Measurements from ENCODE around the gene TTC1. TPM values are rescaled to one million over a fixed set of nuclear protein-coding genes. Genes with fewer than 3 reads are reported as not detected.

Gene TTC1
- total RNA-seq, 6 donors from 2014 or later, result 28.5 to 46.7 (median 38.8) TPM

GRCh38 chr5:160020964-160021363 lies 12.0 kb downstream of the TTC1 start:
- Histone ChIP-seq H3K9me3 (no peaks in the 10 kb centered on the region), H3K27me3 (no peaks in the 10 kb centered on the region), H3K27ac (peak overlapping the region in 2 of 4 donors; percentile 40 to 64), H3K36me3 (peaks cover 0 to 31% (median 0%) of the 10 kb centered on the region in 4 donors), H3K4me1 (peaks cover 8 to 39% (median 18%) of the 10 kb centered on the region in 4 donors), H3K4me3 (no peak overlapping the region)
- WGBS, 2 donors, result 48 to 53% methylated on average over 4 of the region's 4 CpGs
- ATAC-seq (ENCODE audit: low FRiP score in 2 of 2) (no peak), DNase-seq (no peak)
- no peak for TF ChIP-seq POLR2AphosphoS5 (IDR thresholded peaks at IDR 0.05)
- TF ChIP-seq POLR2A (IDR thresholded peaks at IDR 0.05), result no peak
- TF ChIP-seq EP300 (IDR thresholded peaks at IDR 0.05), result no peak
- no peak for TF ChIP-seq CTCF (IDR thresholded peaks at IDR 0.05)

- no peak overlapping the region for H3K27ac ChIP-seq
- ATAC-seq (ENCODE audit: low FRiP score in 2 of 2) (peak; percentile 82 to 90), DNase-seq (peak in 1 of 2 donors; percentile 52)
- H3K4me3 ChIP-seq, result no peak overlapping the region
- H3K4me1 ChIP-seq, result peaks cover 8 to 39% (median 18%) of the 10 kb centered on the region in 4 donors
- WGBS, 2 donors, result 10 to 18% methylated on average over 3 of the region's 3 CpGs
- H3K36me3 ChIP-seq, result peaks cover 0 to 29% (median 0%) of the 10 kb centered on the region in 4 donors
- H3K27me3 ChIP-seq, result no peaks in the 10 kb centered on the region
- H3K9me3 ChIP-seq, result no peaks in the 10 kb centered on the region
- TF ChIP-seq POLR2AphosphoS5 (IDR thresholded peaks at IDR 0.05) (no peak), POLR2A (IDR thresholded peaks at IDR 0.05) (no peak), CTCF (IDR thresholded peaks at IDR 0.05) (peak; percentile 62 to 80 (median 72))
Observed at GRCh38 chr5:160021831-160022446, 13.0 kb downstream of the TTC1 start.

- TF ChIP-seq POLR2AphosphoS5 (IDR thresholded peaks at IDR 0.05) (no peak), POLR2A (IDR thresholded peaks at IDR 0.05) (no peak), CTCF (IDR thresholded peaks at IDR 0.05) (no peak), EP300 (IDR thresholded peaks at IDR 0.05) (no peak)
- peaks cover 8 to 39% (median 18%) of the 10 kb centered on the region in 4 donors for H3K4me1 ChIP-seq
- DNase-seq, result no peak
- 84 to 89% methylated on average over 11 of the region's 11 CpGs for WGBS, 2 donors
- no peak for ATAC-seq (ENCODE audit: low FRiP score in 2 of 2)
- peaks cover 0 to 28% (median 0%) of the 10 kb centered on the region in 4 donors for H3K36me3 ChIP-seq
- H3K9me3 ChIP-seq, result no peaks in the 10 kb centered on the region
- H3K4me3 ChIP-seq, result no peak overlapping the region
- no peaks in the 10 kb centered on the region for H3K27me3 ChIP-seq
- no peak overlapping the region for H3K27ac ChIP-seq
Observed at GRCh38 chr5:160023007-160023907, 14.3 kb downstream of the TTC1 start.

- H3K4me1 ChIP-seq, result peaks cover 8 to 39% (median 18%) of the 10 kb centered on the region in 4 donors
- no peak for TF ChIP-seq POLR2AphosphoS5 (IDR thresholded peaks at IDR 0.05)
- no peak for TF ChIP-seq EP300 (IDR thresholded peaks at IDR 0.05)
- H3K9me3 ChIP-seq, result no peaks in the 10 kb centered on the region
- ATAC-seq (ENCODE audit: low FRiP score in 2 of 2), result peak in 1 of 2 donors; percentile 29
- H3K36me3 ChIP-seq, result peaks cover 0 to 36% (median 1%) of the 10 kb centered on the region in 4 donors
- H3K27ac ChIP-seq, result no peak overlapping the region
- 35 to 39% methylated on average over 1 of the region's 1 CpG for WGBS, 2 donors
- H3K27me3 ChIP-seq, result no peaks in the 10 kb centered on the region
- no peak for DNase-seq
- H3K4me3 ChIP-seq, result no peak overlapping the region
Observed at GRCh38 chr5:160023908-160024630, 15.1 kb downstream of the TTC1 start.

GRCh38 chr5:160029004-160029403 lies 20.1 kb downstream of the TTC1 start:
- 93 to 100% methylated on average over 1 of the region's 1 CpG for WGBS, 2 donors
- Histone ChIP-seq H3K9me3 (no peaks in the 10 kb centered on the region), H3K27me3 (no peaks in the 10 kb centered on the region), H3K4me3 (no peak overlapping the region), H3K4me1 (peaks cover 0 to 8% (median 1%) of the 10 kb centered on the region in 4 donors), H3K27ac (no peak overlapping the region), H3K36me3 (peaks cover 0 to 40% (median 3%) of the 10 kb centered on the region in 4 donors)
- DNase-seq (no peak), ATAC-seq (ENCODE audit: low FRiP score in 2 of 2) (no peak)
- TF ChIP-seq POLR2AphosphoS5 (IDR thresholded peaks at IDR 0.05) (no peak), POLR2A (IDR thresholded peaks at IDR 0.05) (no peak), CTCF (IDR thresholded peaks at IDR 0.05) (no peak), EP300 (IDR thresholded peaks at IDR 0.05) (no peak)
